ENCODE measurements around the gene TRAF3IP1.
"Not testable (repeated sequence)": the region's sequence is repeated elsewhere in the genome, so short reads cannot be mapped to it uniquely, and the experiment has no call there.

Gene TRAF3IP1

DNA sequence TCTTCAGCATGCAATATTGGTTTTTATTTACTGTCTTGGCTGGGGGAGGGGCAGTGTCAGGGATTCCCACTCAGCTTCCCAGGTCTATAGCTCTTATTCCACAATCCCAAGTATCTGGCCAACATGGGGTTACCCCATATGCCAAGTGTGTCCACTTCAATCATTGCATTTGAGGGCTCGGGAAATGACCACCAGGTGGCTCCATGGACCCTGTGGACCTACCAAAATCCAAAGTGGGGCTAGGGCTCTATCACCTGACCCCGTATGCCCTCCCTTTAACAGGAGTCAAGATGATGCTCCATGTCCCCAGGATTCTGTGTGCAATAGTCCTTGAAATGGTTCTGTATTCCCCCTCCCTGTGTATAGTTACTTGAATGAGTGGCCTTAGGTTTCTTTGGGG lies 12.1 kb upstream of the TRAF3IP1 start:
- no peak for DNase-seq (ENCODE audit: low read depth, low spot score)

GRCh38 chr2:238310721-238311120 lies 9.6 kb upstream of the TRAF3IP1 start:
- DNase-seq (ENCODE audit: low read depth, low spot score) = not testable (repeated sequence)

GRCh38 chr2:238313289-238313990 lies 6.9 kb upstream of the TRAF3IP1 start:
- no peak for DNase-seq (ENCODE audit: low read depth, low spot score)

DNA sequence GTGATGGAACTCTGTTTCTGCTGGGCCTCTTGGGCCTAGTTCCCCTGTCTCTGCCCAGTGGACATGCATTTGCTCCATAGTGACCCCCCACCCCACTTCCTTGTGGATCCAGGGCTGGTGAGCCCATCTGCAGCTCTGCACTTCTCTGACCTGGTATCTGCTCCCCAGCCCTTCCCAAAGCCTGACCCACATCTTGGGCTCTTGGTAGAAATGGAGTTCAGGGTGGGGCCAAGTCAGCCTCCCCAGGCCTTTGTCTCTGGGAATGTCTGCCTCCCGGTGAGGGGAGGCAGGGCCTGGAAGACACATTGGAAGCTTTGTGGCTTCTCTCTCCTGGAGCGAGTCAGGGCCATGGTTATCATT lies 6.3 kb upstream of the TRAF3IP1 start:
- no peak for DNase-seq (ENCODE audit: low read depth, low spot score)

DNA sequence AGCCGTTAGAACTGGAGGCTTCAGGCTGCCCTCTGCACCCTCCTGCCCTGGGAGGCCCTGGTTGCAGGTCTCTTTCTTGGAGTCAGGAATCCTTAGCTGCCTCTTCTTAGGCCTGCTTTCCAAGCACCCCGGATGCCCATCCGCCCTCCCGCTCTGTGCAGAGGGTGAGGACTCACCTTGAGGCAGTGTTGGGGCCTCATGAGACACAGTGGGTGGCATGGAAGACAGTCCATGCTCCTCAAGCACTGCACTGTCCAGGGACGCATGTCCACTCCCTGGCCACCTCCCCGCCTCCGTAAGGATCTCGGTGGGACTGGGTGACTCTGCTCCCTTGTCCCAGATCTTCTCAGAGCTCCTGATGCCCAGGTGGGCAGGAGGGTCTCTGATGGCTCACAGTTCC lies 5.7 kb upstream of the TRAF3IP1 start:
- DNase-seq (ENCODE audit: low read depth, low spot score) = no peak

DNA sequence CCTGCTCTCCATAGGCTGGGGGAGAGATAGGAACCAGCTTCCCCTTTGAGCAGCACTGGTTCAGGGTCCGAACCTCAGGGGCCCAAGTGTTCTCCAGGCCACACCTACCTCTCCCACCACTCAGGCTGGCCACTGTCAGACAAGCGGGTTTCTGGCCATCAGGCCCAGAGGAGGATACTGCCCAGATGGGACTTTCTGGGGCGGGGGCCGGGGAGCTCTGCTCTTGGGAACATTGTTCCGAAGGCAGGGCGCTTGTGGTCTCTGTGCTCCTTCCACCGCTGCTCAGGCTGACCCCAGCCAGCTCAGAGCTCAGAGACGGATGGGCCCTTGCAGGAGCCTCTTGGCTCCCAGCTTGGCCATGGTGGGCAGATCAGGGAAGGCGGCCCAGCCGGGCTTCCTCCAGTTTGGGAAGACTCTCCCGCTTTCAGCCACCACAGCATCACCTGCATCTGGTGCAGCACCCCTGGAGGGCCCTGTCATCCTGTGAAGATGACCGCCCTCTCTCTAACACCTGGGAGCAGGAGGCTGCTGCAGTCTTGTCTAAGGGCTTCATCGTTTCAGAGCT lies 5.2 kb upstream of the TRAF3IP1 start:
- no peak for DNase-seq (ENCODE audit: low read depth, low spot score)

DNA sequence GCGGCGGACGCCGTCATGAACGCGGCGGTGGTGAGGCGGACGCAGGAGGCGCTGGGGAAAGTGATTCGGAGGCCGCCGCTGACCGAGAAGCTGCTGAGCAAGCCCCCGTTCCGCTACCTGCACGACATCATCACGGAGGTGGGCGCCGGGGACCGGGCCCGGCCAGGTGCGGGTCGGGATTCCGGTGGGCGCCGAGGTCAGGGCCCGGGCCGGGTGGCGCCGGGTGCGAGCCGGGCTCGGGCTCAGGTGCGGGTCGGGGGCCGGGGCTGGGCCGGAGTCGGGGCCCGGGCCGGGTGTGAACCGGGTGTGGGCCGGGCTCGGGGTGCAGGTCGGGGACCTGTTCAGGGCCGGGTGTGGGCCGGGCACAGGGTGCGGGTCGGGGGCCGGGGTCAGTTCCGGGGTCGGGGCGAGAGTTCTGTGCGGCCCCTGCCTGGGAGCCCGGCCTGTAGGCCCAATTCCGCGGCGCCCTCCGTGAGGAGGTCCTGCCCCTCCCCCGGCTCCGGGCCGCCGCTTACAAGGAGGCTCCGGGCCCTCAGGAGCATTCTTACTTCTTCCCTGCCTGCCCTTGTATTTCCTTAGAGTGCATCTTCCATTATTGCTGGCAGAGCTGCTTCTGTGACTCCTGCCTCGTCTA lies 447 bp downstream of the TRAF3IP1 start:
- DNase-seq (ENCODE audit: low read depth, low spot score) = no peak

DNA sequence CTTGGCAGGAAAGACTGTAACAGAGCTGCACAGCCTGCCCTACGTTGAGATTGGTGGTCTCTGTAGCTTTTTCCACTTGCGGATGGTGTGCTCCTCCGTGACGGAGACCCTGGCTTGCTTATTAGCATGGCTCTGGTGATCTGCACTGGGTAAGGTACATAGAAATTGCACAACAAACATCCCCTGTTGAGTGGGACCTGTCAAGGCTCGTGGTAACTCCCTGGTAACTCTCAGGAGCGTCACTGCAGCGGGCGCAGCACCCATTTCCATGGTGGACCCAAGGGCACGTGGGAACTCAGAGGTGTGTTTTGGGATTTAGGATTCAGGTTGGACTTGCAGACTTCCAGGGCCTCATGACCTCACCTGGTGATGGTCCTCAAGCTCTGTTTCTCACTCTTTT lies 1.1 kb downstream of the TRAF3IP1 start:
- no peak for DNase-seq (ENCODE audit: low read depth, low spot score)

GRCh38 chr2:238322001-238322411 lies 1.7 kb downstream of the TRAF3IP1 start:
- no peak for DNase-seq (ENCODE audit: low read depth, low spot score)

- not testable (repeated sequence) for DNase-seq (ENCODE audit: low read depth, low spot score)
These were observed 3.9 kb downstream of the TRAF3IP1 start for GRCh38 chr2:238324248-238324647.

DNA sequence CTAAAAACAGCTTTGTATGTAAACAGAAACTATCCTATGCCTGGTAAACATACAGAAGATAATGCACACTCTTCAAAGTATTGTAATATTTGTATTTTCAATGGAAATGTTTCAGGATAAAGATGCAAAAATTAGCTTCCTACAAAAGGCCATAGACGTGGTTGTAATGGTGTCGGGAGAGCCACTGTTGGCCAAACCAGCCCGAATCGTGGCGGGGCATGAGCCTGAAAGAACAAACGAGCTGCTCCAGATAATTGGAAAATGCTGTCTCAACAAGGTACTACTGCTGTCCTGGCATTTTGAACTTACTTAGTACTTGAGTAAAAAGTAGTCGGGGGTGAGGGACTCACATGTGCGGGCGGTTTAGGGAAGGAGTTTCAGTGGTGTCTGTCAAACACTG lies 5.4 kb downstream of the TRAF3IP1 start:
- no peak for DNase-seq (ENCODE audit: low read depth, low spot score)

- DNase-seq (ENCODE audit: low read depth, low spot score) = no peak
These were observed 6.6 kb downstream of the TRAF3IP1 start for GRCh38 chr2:238326801-238327365.

- no peak for DNase-seq (ENCODE audit: low read depth, low spot score)
These were observed 7.4 kb downstream of the TRAF3IP1 start for GRCh38 chr2:238327751-238328150.

GRCh38 chr2:238330391-238330790 lies 10.1 kb downstream of the TRAF3IP1 start:
- no peak for DNase-seq (ENCODE audit: low read depth, low spot score)

DNA sequence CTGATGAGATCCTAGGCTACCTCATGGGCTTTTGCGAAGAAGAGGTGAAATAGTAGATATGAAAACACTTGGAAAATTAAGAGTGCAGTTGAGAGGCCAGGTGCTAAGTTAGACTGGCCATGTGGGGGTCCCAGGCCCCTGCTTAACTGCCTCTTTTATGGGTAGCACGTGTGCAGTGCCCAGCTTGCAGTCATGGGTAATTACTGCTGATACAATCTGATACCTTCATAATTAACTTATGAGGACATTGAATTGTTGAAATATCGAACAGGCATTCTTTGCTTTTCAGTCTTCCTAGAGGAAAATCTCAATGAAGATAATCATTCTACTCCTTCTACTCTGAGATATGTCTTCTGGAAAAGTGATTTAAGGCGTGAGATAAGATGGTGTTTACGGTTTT lies 11.6 kb downstream of the TRAF3IP1 start:
- DNase-seq (ENCODE audit: low read depth, low spot score) = no peak

- DNase-seq (ENCODE audit: low read depth, low spot score) = no peak
These were observed 14.6 kb downstream of the TRAF3IP1 start for GRCh38 chr2:238334885-238335284.

GRCh38 chr2:238335591-238335990 lies 15.3 kb downstream of the TRAF3IP1 start:
- DNase-seq (ENCODE audit: low read depth, low spot score) = not testable (repeated sequence)

DNA sequence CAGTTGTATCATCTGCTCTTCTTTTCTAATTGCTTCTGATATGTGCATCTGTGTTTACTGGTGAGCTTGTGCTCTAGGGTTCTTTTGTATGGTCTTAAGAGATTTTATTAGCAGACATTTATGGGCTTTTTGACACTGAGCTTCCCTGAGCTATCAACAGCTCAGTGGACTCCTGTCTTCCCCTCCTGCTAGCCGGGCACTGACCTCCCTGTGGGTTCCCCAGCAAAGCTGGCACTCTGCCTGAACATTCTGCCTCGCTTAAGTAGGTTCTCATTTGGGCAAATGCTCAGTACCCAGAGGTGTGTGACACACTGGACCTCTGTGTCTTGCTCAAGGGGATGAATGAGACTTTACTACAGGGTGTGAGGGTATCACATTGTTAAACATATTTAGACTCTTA lies 15.8 kb downstream of the TRAF3IP1 start:
- DNase-seq (ENCODE audit: low read depth, low spot score) = no peak

- DNase-seq (ENCODE audit: low read depth, low spot score) = no peak
These were observed 16.6 kb downstream of the TRAF3IP1 start for GRCh38 chr2:238336793-238337444.

GRCh38 chr2:238337846-238338245 lies 17.5 kb downstream of the TRAF3IP1 start:
- DNase-seq (ENCODE audit: low read depth, low spot score) = no peak

- DNase-seq (ENCODE audit: low read depth, low spot score) = no peak
These were observed 18.5 kb downstream of the TRAF3IP1 start for GRCh38 chr2:238338710-238339394.

DNA sequence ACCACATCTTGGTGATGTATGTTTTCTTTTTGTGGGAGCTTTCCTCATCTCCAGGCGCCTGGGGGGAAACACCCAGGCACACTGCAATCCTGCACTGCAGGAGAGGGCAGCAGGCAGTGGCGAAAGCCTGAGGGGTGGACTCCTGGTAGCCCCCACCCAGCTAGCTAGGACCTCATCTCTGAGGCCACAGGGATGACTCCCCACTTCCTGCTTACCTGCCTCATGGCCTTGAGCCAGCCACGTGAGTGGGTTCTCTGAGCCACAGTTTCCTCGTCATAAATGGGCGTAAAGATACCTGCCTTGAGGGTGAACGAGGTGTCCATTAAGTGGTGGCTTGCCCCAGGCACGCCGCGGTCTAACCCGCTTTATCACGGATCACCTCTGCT lies 19.1 kb downstream of the TRAF3IP1 start:
- DNase-seq (ENCODE audit: low read depth, low spot score) = no peak

Measured in activated CD4-positive, CD25-positive, alpha-beta regulatory T cell treated with anti-CD3 and anti-CD28 coated beads, Interleukin-2, amount 50 U/mL, for 16 hours (primary cell).